ENCODE data around the gene THRSP. TPM values are rescaled to one million over a fixed set of nuclear protein-coding genes. Genes with fewer than 3 reads are reported as not detected.

THRSP gene
- total RNA-seq, 1 experiment from 2014 or later, result not detected

DNA sequence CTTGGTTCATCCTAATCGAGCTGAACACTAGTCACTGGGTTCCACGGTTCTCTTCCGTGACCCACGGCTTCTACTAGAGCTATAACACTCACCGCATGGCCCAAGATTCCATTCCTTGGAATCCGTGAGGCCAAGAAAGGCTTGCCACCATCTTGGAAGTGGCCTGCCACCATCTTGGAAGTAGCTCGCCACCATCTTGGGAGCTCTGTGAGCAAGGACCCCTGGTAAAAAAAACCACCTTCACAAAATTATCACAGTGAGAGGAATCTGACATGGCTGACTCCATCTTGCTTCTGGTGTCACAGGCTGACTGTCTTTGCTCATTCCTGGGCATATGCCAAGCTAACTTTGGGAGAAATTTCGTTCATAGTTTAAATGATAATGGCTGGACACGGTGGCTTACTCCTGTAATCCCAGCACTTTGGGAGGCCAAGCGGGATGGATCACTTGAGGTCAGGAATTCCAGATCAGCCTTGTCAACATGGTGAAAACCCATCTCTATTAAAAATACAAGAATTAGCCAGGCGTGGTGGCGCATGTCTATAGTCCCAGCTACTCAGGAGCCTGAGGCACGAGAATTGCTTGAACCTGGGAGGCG is 21.7 kb upstream of the THRSP start:
- peaks cover 24 to 29% of the 10 kb centered on the region in 2 experiments for H3K4me1 Mint-ChIP-seq
- Histone ChIP-seq H4K5ac (ENCODE audit: insufficient read length, low read depth, low read length) (no peak overlapping the region), H3K4ac (ENCODE audit: low read depth, low read length) (no peak overlapping the region), H2BK12ac (ENCODE audit: insufficient read length, low read depth, low read length) (no peak overlapping the region), H3K14ac (ENCODE audit: insufficient read depth, low read length) (no peak overlapping the region), H3K9ac (ENCODE audit: extremely low read depth, insufficient read length, low read length) (no peak overlapping the region), H3K9me3 (ENCODE audit: control insufficient read depth, low read depth, low read length) (no peaks in the 10 kb centered on the region), H3K27me3 (ENCODE audit: insufficient read depth, low read length) (no peaks in the 10 kb centered on the region), H3K79me2 (ENCODE audit: insufficient read depth, low read length) (no peaks in the 10 kb centered on the region), H4K8ac (replicated peaks; ENCODE audit: insufficient read length, low read depth, low read length) (no peak overlapping the region), H3T11ph (ENCODE audit: low read length) (no peak overlapping the region), H4K91ac (ENCODE audit: insufficient read length, low read depth, low read length) (no peak overlapping the region), H3K79me1 (ENCODE audit: insufficient read depth, low read depth, low read length, poor library complexity, severe bottlenecking) (no peaks in the 10 kb centered on the region), H3K56ac (ENCODE audit: insufficient read length, low read depth, low read length) (no peak overlapping the region), H4K20me1 (ENCODE audit: control insufficient read depth, insufficient read depth, insufficient read length) (no peaks in the 10 kb centered on the region), H3K23ac (ENCODE audit: insufficient read length, low read depth, low read length) (no peak overlapping the region), H2BK120ac (ENCODE audit: low read depth, low read length, poor library complexity, severe bottlenecking) (no peak overlapping the region), H2BK20ac (ENCODE audit: low read depth, low read length, poor library complexity, severe bottlenecking) (no peak overlapping the region), H3K27ac (ENCODE audit: insufficient read length, low read depth, low read length) (no peak overlapping the region), H3K4me1 (ENCODE audit: insufficient read depth, low read length) (no peaks in the 10 kb centered on the region), H2BK15ac (ENCODE audit: low read depth, low read length) (no peak overlapping the region), H3K18ac (ENCODE audit: insufficient read length, low read depth, low read length) (no peak overlapping the region), H2BK5ac (ENCODE audit: insufficient read length, low read length) (no peak overlapping the region), H2AK5ac (ENCODE audit: insufficient read length, low read length) (no peak overlapping the region), H3K4me2 (ENCODE audit: insufficient read depth, insufficient read length, low read length) (no peak overlapping the region), H3K23me2 (ENCODE audit: insufficient read length, low read depth, low read length, poor library complexity, severe bottlenecking) (peaks cover 2% of the 10 kb centered on the region), H2AFZ (ENCODE audit: low read length) (no peak overlapping the region)
- H3K27ac Mint-ChIP-seq, result no peak overlapping the region; a peak in 1 of 7 replicates
- H3K4me3 Mint-ChIP-seq, result no peak overlapping the region
- DNase-seq, result no peak
- no CpG with 5 or more reads among the region's 14 CpGs for WGBS (ENCODE audit: extremely low coverage, insufficient read length, low lambda C conversion rate)
- no peak for TF ChIP-seq CTCF (conservative IDR thresholded peaks at IDR 0.05)
- no peaks in the 10 kb centered on the region; a peak in 1 of 5 replicates for H3K9me3 Mint-ChIP-seq
- no peaks in the 10 kb centered on the region; a peak in 1 of 7 replicates for H3K36me3 Mint-ChIP-seq (ENCODE audit: insufficient read depth in 1 of 3, low read depth in 3 of 3)
- peaks cover 7% of the 10 kb centered on the region for H3K27me3 Mint-ChIP-seq (ENCODE audit: low read depth)

Data from H9 (cell line).